SK-N-SH (cell line): ENCODE measurements around the gene ACTR2. TPM values are rescaled to one million over a fixed set of nuclear protein-coding genes. Genes with fewer than 3 reads are reported as not detected.

ENCODE experiments used
- CTCF ChIA-PET: fragments of 300-600, 350-600 bp; formaldehyde crosslinking; extraction: SDS; loops from one replicate; lab custom pipeline; 2021; lab: Yijun Ruan, JAX
- POLR2A ChIA-PET: fragments of 350-600 bp; sonication (Branson Sonifier 250); formaldehyde crosslinking; extraction: SDS; loops from one replicate; lab custom pipeline; 2020; ENCODE audit warnings: antibody characterized with exemption, inconsistent platforms; lab: Yijun Ruan, JAX
- DNase-seq: peaks from one replicate; pipeline ENCODE4 v3.0.0; 2012
- H2AFZ ChIP-seq: fragments of 200-600 bp; sonication (generic); 2 replicates; pipeline ENCODE4 v1.8.1; 2016; ENCODE audit warnings: antibody characterized with exemption, mild to moderate bottlenecking, low read depth
- H3F3A ChIP-seq: fragments of 200-600 bp; sonication (generic); replicated peaks from 2 replicates; pipeline ENCODE3; 2016; ENCODE audit warnings: antibody characterized with exemption, mild to moderate bottlenecking; ENCODE audit not compliant: insufficient read depth
- H3K27ac ChIP-seq, 2 experiments: fragments of 200-500 bp in 1 of 2; fragments of 200-600 bp in 1 of 2; sonication (Bioruptor generic) in 1 of 2; sonication (generic), shearing (Covaris generic) in 1 of 2; 2 replicates each; pipeline versions ENCODE4 v1.5.1 to v1.6.1; 2014 to 2016; ENCODE audit warnings: low read depth in 2 of 2, inconsistent platforms in 1 of 2, low read length in 1 of 2, mild to moderate bottlenecking in 1 of 2, mixed read lengths in 1 of 2
- H3K27me3 ChIP-seq: fragments of 200-600 bp; sonication (generic), shearing (Covaris generic); 2 replicates; pipeline ENCODE4 v1.6.1; 2016; ENCODE audit warnings: mixed run types; ENCODE audit not compliant: insufficient read depth
- H3K36me3 ChIP-seq, 2 experiments: fragments of 200-500 bp in 1 of 2; fragments of 200-600 bp in 1 of 2; sonication (Bioruptor generic) in 1 of 2; sonication (generic) in 1 of 2; replicated peaks in 1 of 2; 2 replicates each; pipeline versions ENCODE3 to v1.5.1; 2014 to 2016; ENCODE audit warnings: low read length in 1 of 2, mild to moderate bottlenecking in 1 of 2; ENCODE audit not compliant: insufficient read depth in 2 of 2, control insufficient read depth in 1 of 2
- H3K4me1 ChIP-seq, 2 experiments: fragments of 200-500 bp in 1 of 2; fragments of 200-600 bp in 1 of 2; sonication (Bioruptor generic) in 1 of 2; sonication (generic), shearing (Covaris generic) in 1 of 2; 2 replicates each; pipeline versions ENCODE4 v1.5.1 to v1.6.1; 2014 to 2016; ENCODE audit warnings: low read depth in 1 of 2, low read length in 1 of 2, mixed run types in 1 of 2; ENCODE audit not compliant: insufficient read depth in 2 of 2, control insufficient read depth in 1 of 2
- H3K4me2 ChIP-seq: fragments of 200-600 bp; sonication (generic), shearing (Covaris generic); 2 replicates; pipeline ENCODE4 v1.6.1; 2017; ENCODE audit warnings: mixed run types
- H3K4me3 ChIP-seq, 2 experiments: fragments of 200-500 bp in 1 of 2; fragments of 200-600 bp in 1 of 2; sonication (Bioruptor generic) in 1 of 2; sonication (generic), shearing (Covaris generic) in 1 of 2; 2 replicates each; pipeline versions ENCODE4 v1.5.1 to v1.8.1; 2014 to 2016; ENCODE audit warnings: low read depth in 2 of 2, inconsistent platforms in 1 of 2, low read length in 1 of 2, mild to moderate bottlenecking in 1 of 2, mixed read lengths in 1 of 2, moderate library complexity in 1 of 2
- H3K79me2 ChIP-seq: fragments of 200-600 bp; sonication (generic); 2 replicates; pipeline ENCODE4 v1.8.1; 2017; ENCODE audit warnings: mild to moderate bottlenecking; ENCODE audit not compliant: insufficient read depth
- H3K9ac ChIP-seq: fragments of 200-600 bp; sonication (generic); 2 replicates; pipeline ENCODE4 v1.6.1; 2017; ENCODE audit warnings: mixed run types
- H3K9me2 ChIP-seq: fragments of 200-600 bp; sonication (generic); 2 replicates; pipeline ENCODE4 v1.6.1; 2017; ENCODE audit warnings: mixed run types
- H3K9me3 ChIP-seq: fragments of 200-600 bp; sonication (generic); 2 replicates; pipeline ENCODE4 v1.6.1; 2017; ENCODE audit warnings: mixed run types, mild to moderate bottlenecking, moderate library complexity
- H4K20me1 ChIP-seq: fragments of 200-600 bp; sonication (generic); 2 replicates; pipeline ENCODE4 v1.6.1; 2017; ENCODE audit warnings: mild to moderate bottlenecking, mixed run types; ENCODE audit not compliant: insufficient read depth
- ELF1 ChIP-seq: IDR thresholded peaks from 2 replicates; pipeline ENCODE4 v1.4.0; 2012
- FOXJ3 ChIP-seq: sonication (generic); formaldehyde crosslinking; IDR thresholded peaks from 2 replicates; pipeline ENCODE4 v1.5.1; 2020; ENCODE audit warnings: mild to moderate bottlenecking, missing genetic modification reagents
- MXI1 ChIP-seq: IDR thresholded peaks from 2 replicates; pipeline ENCODE4 v1.6.1; 2012; ENCODE audit warnings: mild to moderate bottlenecking, low read depth, low read length, improper control_type of control experiment
- RCOR1 ChIP-seq: fragments of 150-350 bp; IDR thresholded peaks from 2 replicates; pipeline ENCODE4 v1.6.1; 2017; ENCODE audit warnings: antibody characterized with exemption, low read length
- RXRA ChIP-seq: IDR thresholded peaks from 2 replicates; pipeline ENCODE4 v1.4.0; 2012; ENCODE audit warnings: low read depth, mild to moderate bottlenecking, borderline replicate concordance
- SMC3 ChIP-seq: IDR thresholded peaks from 2 replicates; pipeline ENCODE4 v1.6.1; 2012; ENCODE audit warnings: low read depth, low read length, improper control_type of control experiment
- TCF12 ChIP-seq: IDR thresholded peaks from 2 replicates; pipeline ENCODE4 v1.4.0; 2012
- TEAD4 ChIP-seq: IDR thresholded peaks from 2 replicates; pipeline ENCODE4 v1.4.0; 2012; ENCODE audit warnings: mild to moderate bottlenecking, borderline replicate concordance; ENCODE audit not compliant: insufficient read depth
- USF1 ChIP-seq: IDR thresholded peaks from 2 replicates; pipeline ENCODE4 v1.4.0; 2012; ENCODE audit warnings: low read depth, borderline replicate concordance
- USF2 ChIP-seq: fragments of 150-350 bp; IDR thresholded peaks from 2 replicates; pipeline ENCODE4 v1.6.1; 2017; ENCODE audit warnings: antibody characterized with exemption, low read length, low read depth, borderline replicate concordance
- WGBS: methylation state at CpG from one replicate; pipeline ENCODE4 v1.1.6; 2017; ENCODE audit warnings: low lambda C conversion rate; 5-methylcytosine and 5-hydroxymethylcytosine counted together
- polyA plus RNA-seq, 3 experiments: library from polyadenylated mRNA; depleted of rRNA; stranded (reverse); fragments of >200 nt; gene quantifications; 2 replicates each; pipeline ENCODE4 v1.2.3, GENCODE V29; 2012

ACTR2 gene
- polyA plus RNA-seq, 1 of the 3 experiments (the other 2 are of a cell fraction): 53.0 TPM

- Histone ChIP-seq H4K20me1 (no peaks in the 10 kb centered on the region), H2AFZ (no peak overlapping the region), H3F3A (peaks cover 21% of the 10 kb centered on the region), H3K4me2 (no peak overlapping the region), H3K27me3 (no peaks in the 10 kb centered on the region), H3K9me2 (no peaks in the 10 kb centered on the region), H3K4me1 (peaks cover 0 to 24% of the 10 kb centered on the region in 2 experiments; a peak in 2 of 4 replicates), H3K9me3 (no peaks in the 10 kb centered on the region), H3K79me2 (no peaks in the 10 kb centered on the region), H3K27ac (no peak overlapping the region), H3K36me3 (peaks cover 17 to 23% of the 10 kb centered on the region in 2 experiments), H3K4me3 (no peak overlapping the region), H3K9ac (no peak overlapping the region)
- CTCF ChIA-PET: interaction anchor here (0.7 to 4.3 kb wide), 4 partner anchors 9 to 1304 kb away, joined by 3 to 21 read pairs (median 4); no protein-coding TSS in a partner anchor
- POLR2A ChIA-PET: no interaction called here
- DNase-seq: no peak
- TF ChIP-seq USF1 (no peak), TCF12 (no peak), SMC3 (no peak), TEAD4 (no peak), RCOR1 (no peak), FOXJ3 (no peak)
- WGBS: 89% methylated on average over 3 of the region's 3 CpGs
Measured at GRCh38 chr2:65277118-65277517, 49.5 kb downstream of the ACTR2 start.

- H3K4me3 ChIP-seq: no peak overlapping the region
- H4K20me1 ChIP-seq: no peaks in the 10 kb centered on the region
- WGBS: 90% methylated on average over 3 of the region's 5 CpGs
- H3F3A ChIP-seq: peaks cover 18% of the 10 kb centered on the region
- no peaks in the 10 kb centered on the region for H3K79me2 ChIP-seq
- TF ChIP-seq MXI1 (no peak), ELF1 (no peak), RXRA (no peak), USF2 (no peak), SMC3 (no peak)
- H3K9ac ChIP-seq: no peak overlapping the region
- H3K27ac ChIP-seq: no peak overlapping the region
- peaks cover 0 to 24% of the 10 kb centered on the region in 2 experiments; a peak in 2 of 4 replicates for H3K4me1 ChIP-seq
- no peak overlapping the region for H2AFZ ChIP-seq
- peaks cover 9 to 15% of the 10 kb centered on the region in 2 experiments for H3K36me3 ChIP-seq
- POLR2A ChIA-PET: no interaction called here
- H3K9me2 ChIP-seq: no peaks in the 10 kb centered on the region
- no peak for DNase-seq
- no peaks in the 10 kb centered on the region for H3K27me3 ChIP-seq
- no peaks in the 10 kb centered on the region for H3K9me3 ChIP-seq
- H3K4me2 ChIP-seq: no peak overlapping the region
- CTCF ChIA-PET: interaction anchor here (0.9 to 4.3 kb wide), 3 partner anchors 13 to 276 kb away, joined by 3 to 21 read pairs (median 3); no protein-coding TSS in a partner anchor
Measured at GRCh38 chr2:65277791-65278483, 50.3 kb downstream of the ACTR2 start.
